ENCODE results near the gene ADAM12.

The ADAM12 gene

GRCh38 chr10:126016882-126017281 is 371.4 kb downstream of the ADAM12 start:
- Histone ChIP-seq H3K9ac (ENCODE audit: low read depth in 1 of 2, low read length in 2 of 2) (no peak overlapping the region), H3K36me3 (ENCODE audit: control insufficient read depth in 1 of 2, insufficient read depth in 2 of 2, low read length in 2 of 2) (no peaks in the 10 kb centered on the region), H3K9me3 (ENCODE audit: control insufficient read depth in 1 of 2, low read length in 2 of 2) (no peaks in the 10 kb centered on the region), H3K27me3 (ENCODE audit: control insufficient read depth in 1 of 2, insufficient read depth in 2 of 2, low read length in 2 of 2) (no peaks in the 10 kb centered on the region), H3K27ac (ENCODE audit: low read depth, low read length) (no peak overlapping the region), H3K4me1 (ENCODE audit: control insufficient read depth in 1 of 2, insufficient read depth in 2 of 2, low read length in 2 of 2) (no peaks in the 10 kb centered on the region), H3K4me3 (ENCODE audit: low read depth in 1 of 2, low read length in 2 of 2) (no peak overlapping the region)

DNA sequence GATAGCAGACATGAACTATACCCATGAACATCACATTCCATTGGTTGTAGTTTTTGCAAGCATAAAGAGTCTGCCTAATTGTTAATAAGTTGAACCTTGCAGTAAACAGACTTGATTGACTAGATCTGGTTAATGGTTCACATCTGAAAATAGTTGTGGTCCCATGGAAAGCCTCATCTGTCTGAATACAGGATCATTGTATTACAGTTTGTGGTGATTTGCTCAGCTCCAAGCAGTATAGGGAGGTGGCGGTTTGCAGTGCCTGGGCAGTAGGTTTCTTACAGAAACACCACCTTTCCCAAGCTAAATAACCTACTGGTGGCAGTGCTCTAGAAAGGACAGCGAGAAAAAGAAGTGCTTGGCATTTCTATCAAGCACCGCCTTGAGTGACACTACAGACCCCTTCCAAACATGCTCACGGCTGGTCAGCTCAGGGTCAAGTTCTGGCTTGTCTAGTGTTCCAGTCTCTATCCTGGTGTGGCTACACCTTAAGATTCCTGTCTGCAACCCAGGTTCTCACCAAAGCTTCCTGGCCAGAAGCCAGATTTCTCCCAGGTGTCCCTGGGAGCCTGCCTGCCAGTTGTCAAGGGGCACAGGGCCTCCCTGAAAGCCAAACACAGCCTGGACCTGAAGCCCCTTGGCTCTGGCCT is 372.0 kb downstream of the ADAM12 start:
- Histone ChIP-seq H3K9ac (ENCODE audit: low read depth in 1 of 2, low read length in 2 of 2) (no peak overlapping the region), H3K4me1 (ENCODE audit: control insufficient read depth in 1 of 2, insufficient read depth in 2 of 2, low read length in 2 of 2) (no peaks in the 10 kb centered on the region), H3K36me3 (ENCODE audit: control insufficient read depth in 1 of 2, insufficient read depth in 2 of 2, low read length in 2 of 2) (no peaks in the 10 kb centered on the region), H3K9me3 (ENCODE audit: control insufficient read depth in 1 of 2, low read length in 2 of 2) (no peaks in the 10 kb centered on the region), H3K27ac (ENCODE audit: low read depth, low read length) (no peak overlapping the region), H3K27me3 (ENCODE audit: control insufficient read depth in 1 of 2, insufficient read depth in 2 of 2, low read length in 2 of 2) (no peaks in the 10 kb centered on the region), H3K4me3 (ENCODE audit: low read depth in 1 of 2, low read length in 2 of 2) (no peak overlapping the region)

- H3K4me1 ChIP-seq (ENCODE audit: control insufficient read depth in 1 of 2, insufficient read depth in 2 of 2, low read length in 2 of 2): no peaks in the 10 kb centered on the region
- H3K4me3 ChIP-seq (ENCODE audit: low read depth in 1 of 2, low read length in 2 of 2): no peak overlapping the region
- no peaks in the 10 kb centered on the region for H3K27me3 ChIP-seq (ENCODE audit: control insufficient read depth in 1 of 2, insufficient read depth in 2 of 2, low read length in 2 of 2)
- no peaks in the 10 kb centered on the region for H3K9me3 ChIP-seq (ENCODE audit: control insufficient read depth in 1 of 2, low read length in 2 of 2)
- no peaks in the 10 kb centered on the region for H3K36me3 ChIP-seq (ENCODE audit: control insufficient read depth in 1 of 2, insufficient read depth in 2 of 2, low read length in 2 of 2)
- no peak overlapping the region for H3K9ac ChIP-seq (ENCODE audit: low read depth in 1 of 2, low read length in 2 of 2)
- no peak overlapping the region for H3K27ac ChIP-seq (ENCODE audit: low read depth, low read length)
These were observed 372.9 kb downstream of the ADAM12 start for GRCh38 chr10:126015413-126015812.

DNA sequence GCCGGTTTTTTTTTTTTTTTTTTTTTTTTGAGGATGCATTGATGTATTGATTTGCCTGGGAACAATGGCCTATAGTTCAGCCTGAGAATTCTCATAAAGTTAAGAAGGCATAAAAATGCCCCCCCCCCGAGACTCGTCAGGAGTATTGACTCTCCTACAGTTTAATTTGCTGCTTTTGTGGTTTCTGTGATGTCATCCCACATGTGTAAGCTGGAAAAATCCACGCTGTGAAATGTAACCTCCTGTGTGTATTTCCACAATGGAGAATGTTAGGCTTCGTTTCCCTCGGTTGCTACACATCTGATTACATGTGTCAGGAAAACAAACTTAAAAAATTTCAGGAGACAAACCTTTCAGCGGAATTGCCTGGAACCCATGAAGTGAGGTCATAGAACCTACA is 374.0 kb downstream of the ADAM12 start:
- Histone ChIP-seq H3K4me1 (ENCODE audit: control insufficient read depth in 1 of 2, insufficient read depth in 2 of 2, low read length in 2 of 2) (no peaks in the 10 kb centered on the region), H3K4me3 (ENCODE audit: low read depth in 1 of 2, low read length in 2 of 2) (no peak overlapping the region), H3K9me3 (ENCODE audit: control insufficient read depth in 1 of 2, low read length in 2 of 2) (no peaks in the 10 kb centered on the region), H3K27me3 (ENCODE audit: control insufficient read depth in 1 of 2, insufficient read depth in 2 of 2, low read length in 2 of 2) (no peaks in the 10 kb centered on the region), H3K27ac (ENCODE audit: low read depth, low read length) (no peak overlapping the region), H3K36me3 (ENCODE audit: control insufficient read depth in 1 of 2, insufficient read depth in 2 of 2, low read length in 2 of 2) (no peaks in the 10 kb centered on the region), H3K9ac (ENCODE audit: low read depth in 1 of 2, low read length in 2 of 2) (no peak overlapping the region)

GRCh38 chr10:126013489-126014281 is 374.6 kb downstream of the ADAM12 start:
- no peaks in the 10 kb centered on the region for H3K27me3 ChIP-seq (ENCODE audit: control insufficient read depth in 1 of 2, insufficient read depth in 2 of 2, low read length in 2 of 2)
- H3K9ac ChIP-seq (ENCODE audit: low read depth in 1 of 2, low read length in 2 of 2): no peak overlapping the region
- no peaks in the 10 kb centered on the region for H3K4me1 ChIP-seq (ENCODE audit: control insufficient read depth in 1 of 2, insufficient read depth in 2 of 2, low read length in 2 of 2)
- no peak overlapping the region for H3K27ac ChIP-seq (ENCODE audit: low read depth, low read length)
- no peaks in the 10 kb centered on the region for H3K9me3 ChIP-seq (ENCODE audit: control insufficient read depth in 1 of 2, low read length in 2 of 2)
- no peak overlapping the region for H3K4me3 ChIP-seq (ENCODE audit: low read depth in 1 of 2, low read length in 2 of 2)
- H3K36me3 ChIP-seq (ENCODE audit: control insufficient read depth in 1 of 2, insufficient read depth in 2 of 2, low read length in 2 of 2): no peaks in the 10 kb centered on the region

DNA sequence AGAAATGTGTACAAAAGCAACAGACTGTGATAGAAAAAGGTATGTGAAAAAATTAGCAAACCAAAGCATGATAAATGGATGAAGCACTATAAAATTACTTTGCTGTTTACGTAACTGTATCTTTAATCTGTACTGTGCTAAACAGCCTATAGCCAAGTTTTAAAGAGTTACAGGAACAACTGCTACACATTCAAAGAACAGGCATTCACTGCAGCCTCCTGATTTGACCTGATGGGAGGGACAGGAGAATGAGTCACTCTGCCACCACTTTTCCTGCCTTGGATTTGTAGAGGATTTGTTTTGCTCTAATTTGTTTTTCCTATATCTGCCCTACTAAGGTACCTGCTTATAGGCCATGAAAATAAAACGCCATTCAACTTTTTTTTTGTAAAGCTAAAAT is 375.8 kb downstream of the ADAM12 start:
- H3K36me3 ChIP-seq (ENCODE audit: control insufficient read depth in 1 of 2, insufficient read depth in 2 of 2, low read length in 2 of 2): no peaks in the 10 kb centered on the region
- H3K9ac ChIP-seq (ENCODE audit: low read depth in 1 of 2, low read length in 2 of 2): no peak overlapping the region
- no peaks in the 10 kb centered on the region for H3K4me1 ChIP-seq (ENCODE audit: control insufficient read depth in 1 of 2, insufficient read depth in 2 of 2, low read length in 2 of 2)
- no peaks in the 10 kb centered on the region for H3K9me3 ChIP-seq (ENCODE audit: control insufficient read depth in 1 of 2, low read length in 2 of 2)
- no peak overlapping the region for H3K4me3 ChIP-seq (ENCODE audit: low read depth in 1 of 2, low read length in 2 of 2)
- H3K27ac ChIP-seq (ENCODE audit: low read depth, low read length): no peak overlapping the region
- no peaks in the 10 kb centered on the region for H3K27me3 ChIP-seq (ENCODE audit: control insufficient read depth in 1 of 2, insufficient read depth in 2 of 2, low read length in 2 of 2)

DNA sequence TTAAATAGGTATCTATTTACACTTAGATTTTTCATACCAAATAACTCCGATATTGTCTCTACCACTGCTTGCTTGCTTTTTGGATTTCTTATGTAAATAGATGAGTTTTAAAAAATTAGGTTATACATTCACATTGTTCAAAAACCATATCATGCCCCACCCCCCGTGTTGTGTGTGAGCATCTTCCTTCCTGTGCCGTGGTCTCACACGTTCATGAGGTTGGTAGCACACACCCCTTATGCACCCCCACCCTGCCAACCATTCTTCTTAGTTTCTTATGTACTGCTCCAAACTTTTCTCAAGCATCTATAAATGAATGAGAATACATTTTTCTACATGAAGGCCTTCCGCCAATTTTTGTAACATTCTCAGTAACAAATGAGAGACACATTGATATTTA is 376.3 kb downstream of the ADAM12 start:
- H3K9me3 ChIP-seq (ENCODE audit: control insufficient read depth in 1 of 2, low read length in 2 of 2): no peaks in the 10 kb centered on the region
- no peaks in the 10 kb centered on the region for H3K27me3 ChIP-seq (ENCODE audit: control insufficient read depth in 1 of 2, insufficient read depth in 2 of 2, low read length in 2 of 2)
- no peaks in the 10 kb centered on the region for H3K4me1 ChIP-seq (ENCODE audit: control insufficient read depth in 1 of 2, insufficient read depth in 2 of 2, low read length in 2 of 2)
- no peak overlapping the region for H3K4me3 ChIP-seq (ENCODE audit: low read depth in 1 of 2, low read length in 2 of 2)
- no peaks in the 10 kb centered on the region for H3K36me3 ChIP-seq (ENCODE audit: control insufficient read depth in 1 of 2, insufficient read depth in 2 of 2, low read length in 2 of 2)
- no peak overlapping the region for H3K27ac ChIP-seq (ENCODE audit: low read depth, low read length)
- H3K9ac ChIP-seq (ENCODE audit: low read depth in 1 of 2, low read length in 2 of 2): no peak overlapping the region

DNA sequence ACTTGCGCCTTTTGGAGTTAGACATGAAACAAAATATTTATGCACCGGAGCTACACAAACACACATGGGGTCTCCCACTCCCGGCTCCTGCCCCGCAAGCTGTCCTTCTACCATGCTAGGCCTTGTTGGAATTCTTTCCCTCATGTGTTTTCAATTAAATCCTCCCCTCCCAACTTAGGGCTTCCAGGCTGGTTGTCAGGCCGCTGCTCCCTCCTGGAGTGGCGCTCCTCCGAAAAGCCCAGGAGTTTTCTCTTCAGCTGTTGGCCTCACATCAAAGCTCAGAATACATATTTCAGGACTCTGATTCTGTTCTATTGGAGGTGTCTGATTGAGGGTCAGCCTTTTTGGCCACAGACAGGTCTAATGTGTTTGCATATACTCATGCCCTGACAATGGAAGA is 378.6 kb downstream of the ADAM12 start:
- Histone ChIP-seq H3K4me3 (ENCODE audit: low read depth in 1 of 2, low read length in 2 of 2) (no peak overlapping the region), H3K9ac (ENCODE audit: low read depth in 1 of 2, low read length in 2 of 2) (no peak overlapping the region), H3K4me1 (ENCODE audit: control insufficient read depth in 1 of 2, insufficient read depth in 2 of 2, low read length in 2 of 2) (no peaks in the 10 kb centered on the region), H3K9me3 (ENCODE audit: control insufficient read depth in 1 of 2, low read length in 2 of 2) (no peaks in the 10 kb centered on the region), H3K27me3 (ENCODE audit: control insufficient read depth in 1 of 2, insufficient read depth in 2 of 2, low read length in 2 of 2) (no peaks in the 10 kb centered on the region), H3K36me3 (ENCODE audit: control insufficient read depth in 1 of 2, insufficient read depth in 2 of 2, low read length in 2 of 2) (no peaks in the 10 kb centered on the region), H3K27ac (ENCODE audit: low read depth, low read length) (no peak overlapping the region)

DNA sequence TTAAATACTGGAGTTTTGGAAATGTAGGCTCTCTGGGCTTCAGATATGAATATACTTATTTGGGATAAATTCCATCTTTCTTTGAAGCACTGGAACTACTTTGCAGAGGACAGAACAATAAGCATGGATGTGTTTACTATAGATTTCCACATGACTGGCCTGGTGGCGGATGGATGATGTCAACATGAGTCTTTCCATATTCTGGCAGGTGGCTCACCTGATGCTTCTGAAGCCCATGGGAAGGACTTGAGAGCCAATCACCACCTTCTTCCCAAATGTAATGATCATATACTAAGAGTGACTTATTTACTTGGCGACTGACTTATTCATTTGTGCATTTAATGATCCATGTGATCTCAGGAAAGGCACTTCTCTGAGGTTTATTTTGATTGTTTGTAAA is 381.4 kb downstream of the ADAM12 start:
- no peaks in the 10 kb centered on the region for H3K36me3 ChIP-seq (ENCODE audit: control insufficient read depth in 1 of 2, insufficient read depth in 2 of 2, low read length in 2 of 2)
- H3K27me3 ChIP-seq (ENCODE audit: control insufficient read depth in 1 of 2, insufficient read depth in 2 of 2, low read length in 2 of 2): no peaks in the 10 kb centered on the region
- H3K9me3 ChIP-seq (ENCODE audit: control insufficient read depth in 1 of 2, low read length in 2 of 2): no peaks in the 10 kb centered on the region
- no peaks in the 10 kb centered on the region for H3K4me1 ChIP-seq (ENCODE audit: control insufficient read depth in 1 of 2, insufficient read depth in 2 of 2, low read length in 2 of 2)
- no peak overlapping the region for H3K4me3 ChIP-seq (ENCODE audit: low read depth in 1 of 2, low read length in 2 of 2)
- no peak overlapping the region for H3K9ac ChIP-seq (ENCODE audit: low read depth in 1 of 2, low read length in 2 of 2)
- no peak overlapping the region for H3K27ac ChIP-seq (ENCODE audit: low read depth, low read length)

DNA sequence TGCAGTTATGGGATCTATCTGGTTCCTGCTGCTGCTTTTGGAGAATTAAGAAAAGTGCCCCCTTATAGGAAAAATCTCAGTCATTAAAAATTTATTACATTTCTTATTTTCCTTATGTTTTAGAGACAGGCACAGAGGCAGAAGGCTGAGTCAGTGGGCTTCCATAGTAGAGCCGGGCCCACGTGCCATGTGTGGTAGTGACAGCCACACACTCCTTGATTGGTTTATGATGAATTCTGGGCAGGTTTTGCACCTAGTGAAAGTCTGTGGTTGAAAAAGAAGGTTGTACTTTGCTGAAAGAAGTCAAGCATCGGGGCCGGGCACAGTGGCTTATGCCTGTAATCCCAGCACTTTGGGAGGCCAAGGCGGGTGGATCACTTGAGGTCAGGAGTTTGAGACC is 382.0 kb downstream of the ADAM12 start:
- H3K4me1 ChIP-seq (ENCODE audit: control insufficient read depth in 1 of 2, insufficient read depth in 2 of 2, low read length in 2 of 2): no peaks in the 10 kb centered on the region
- no peak overlapping the region for H3K4me3 ChIP-seq (ENCODE audit: low read depth in 1 of 2, low read length in 2 of 2)
- no peaks in the 10 kb centered on the region for H3K36me3 ChIP-seq (ENCODE audit: control insufficient read depth in 1 of 2, insufficient read depth in 2 of 2, low read length in 2 of 2)
- H3K9ac ChIP-seq (ENCODE audit: low read depth in 1 of 2, low read length in 2 of 2): no peak overlapping the region
- H3K27me3 ChIP-seq (ENCODE audit: control insufficient read depth in 1 of 2, insufficient read depth in 2 of 2, low read length in 2 of 2): no peaks in the 10 kb centered on the region
- H3K9me3 ChIP-seq (ENCODE audit: control insufficient read depth in 1 of 2, low read length in 2 of 2): no peaks in the 10 kb centered on the region
- H3K27ac ChIP-seq (ENCODE audit: low read depth, low read length): no peak overlapping the region
